ENCODE data around the gene SSNA1.

DNA sequence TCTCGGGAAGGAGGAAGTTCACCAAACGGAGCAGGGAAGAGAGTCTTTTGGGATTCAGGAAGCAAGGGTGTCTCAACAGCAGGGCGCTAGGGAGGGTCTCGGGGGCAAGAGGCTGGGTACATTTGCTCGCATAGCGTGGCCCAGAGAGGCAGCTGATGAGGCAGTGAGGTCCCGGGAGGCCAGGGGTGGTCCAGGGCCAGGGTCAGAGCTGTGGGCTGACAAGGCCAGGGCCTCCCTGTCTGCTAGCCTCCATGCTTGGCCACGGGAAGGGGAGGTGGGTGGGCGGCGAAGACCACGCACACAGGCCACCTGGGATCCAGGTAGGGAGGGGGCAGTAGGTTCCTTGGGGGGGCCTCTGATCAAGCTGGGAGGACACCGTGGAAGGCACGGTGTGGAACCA lies 23.1 kb downstream of the SSNA1 start:
- TF ChIP-seq CTCF (IDR thresholded peaks at IDR 0.05) (no peak), POLR2A (IDR thresholded peaks at IDR 0.05) (no peak)
